ENCODE data around the gene KLLN.

DNA sequence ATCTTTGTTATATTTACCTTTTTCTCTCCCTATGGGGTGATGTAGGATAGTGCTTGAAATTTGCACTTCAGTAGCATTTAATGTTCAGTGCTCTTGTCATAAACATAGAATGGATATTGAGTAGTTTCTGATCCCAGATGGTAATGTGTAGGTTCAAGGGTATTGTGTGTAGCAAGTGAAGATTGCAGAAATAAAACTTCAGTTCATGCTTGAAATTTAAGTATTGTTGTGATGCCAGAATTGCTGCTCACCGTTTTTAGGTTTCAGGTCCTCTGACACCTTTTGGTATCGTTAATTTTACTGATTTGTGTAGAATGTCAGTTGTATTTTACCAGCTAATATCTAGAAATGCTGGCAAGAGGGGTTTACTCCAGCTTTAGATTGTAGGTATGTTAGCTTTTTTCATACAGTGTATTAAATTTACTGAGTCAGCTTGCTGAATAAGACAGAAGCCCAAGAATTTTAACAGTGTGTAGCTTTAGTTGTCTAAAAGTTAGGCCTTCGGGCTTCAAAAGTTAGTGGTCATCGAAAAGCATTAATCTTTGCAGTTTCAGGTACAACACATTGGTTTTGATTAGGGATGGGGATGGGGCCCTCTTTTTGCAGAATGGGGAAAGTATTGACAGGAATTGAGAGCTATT is 2.0 kb upstream of the KLLN start:
- TF ChIP-seq CEBPB (IDR thresholded peaks at IDR 0.05; ENCODE audit: low read depth, low read length), result no peak
- TF ChIP-seq CTCF (IDR thresholded peaks at IDR 0.05; ENCODE audit: control extremely low read depth in 1 of 3, insufficient read depth in 1 of 3, low read depth in 1 of 3, low read length in 3 of 3), result no peak
- no peak for TF ChIP-seq EP300 (IDR thresholded peaks at IDR 0.05; ENCODE audit: borderline replicate concordance in 1 of 2, low read depth in 2 of 2, low read length in 2 of 2)
- TF ChIP-seq EZH2 (IDR thresholded peaks at IDR 0.05; ENCODE audit: low read depth, low read length, severe bottlenecking), result no peak
- TF ChIP-seq BCL11A (IDR thresholded peaks at IDR 0.05; ENCODE audit: low read depth in 2 of 2, low read length in 2 of 2), result no peak
- TF ChIP-seq, protein P1, sequence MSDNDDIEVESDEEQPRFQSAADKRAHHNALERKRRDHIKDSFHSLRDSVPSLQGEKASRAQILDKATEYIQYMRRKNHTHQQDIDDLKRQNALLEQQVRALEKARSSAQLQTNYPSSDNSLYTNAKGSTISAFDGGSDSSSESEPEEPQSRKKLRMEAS (IDR thresholded peaks at IDR 0.05), result no peak
- TF ChIP-seq CHD2 (IDR thresholded peaks at IDR 0.05; ENCODE audit: low read length), result no peak
- TF ChIP-seq EGR1 (IDR thresholded peaks at IDR 0.05; ENCODE audit: borderline replicate concordance, low read depth, low read length), result no peak
- TF ChIP-seq USF2 (IDR thresholded peaks at IDR 0.05; ENCODE audit: low read length), result no peak
- no peak for TF ChIP-seq CTBP2 (IDR thresholded peaks at IDR 0.05; ENCODE audit: borderline replicate concordance, insufficient read depth, insufficient read length, low read length)
- TF ChIP-seq RFX5 (IDR thresholded peaks at IDR 0.05; ENCODE audit: borderline replicate concordance, low read depth, low read length), result no peak
- no peak for TF ChIP-seq POLR2AphosphoS5 (IDR thresholded peaks at IDR 0.05; ENCODE audit: low read depth, low read length)
